ENCODE data around the gene CST9.

DNA sequence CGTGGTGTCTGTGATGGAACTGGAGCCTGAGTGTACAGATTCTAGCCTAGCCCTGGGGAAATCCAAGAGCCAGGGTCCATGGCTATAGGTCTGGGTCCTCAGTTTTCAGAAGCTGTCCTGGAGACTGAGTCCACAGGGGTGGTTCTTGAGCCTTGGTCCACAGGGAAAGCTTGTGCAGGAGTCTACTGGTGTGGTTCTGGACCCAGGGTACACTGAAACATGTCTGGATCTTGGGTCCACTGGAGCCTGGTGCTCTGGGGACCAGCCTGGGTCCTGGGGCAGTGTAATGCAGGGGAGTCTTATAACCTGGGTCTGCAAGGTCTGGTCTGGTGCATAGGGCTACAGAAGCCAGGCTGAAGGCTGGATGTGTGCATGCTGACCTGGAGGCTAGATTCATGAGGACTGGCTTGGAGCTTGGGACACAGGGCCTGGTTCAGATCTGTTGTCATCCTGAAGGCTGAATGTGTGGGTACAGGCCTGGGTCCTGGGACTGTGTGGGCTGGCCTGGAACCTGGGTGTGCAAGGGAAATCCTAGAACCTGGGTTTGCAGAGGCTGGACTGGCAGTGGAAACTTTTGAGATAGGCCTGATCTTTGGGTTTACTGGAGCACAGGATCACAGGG is 42.9 kb downstream of the CST9 start:
- TF ChIP-seq, protein P1, sequence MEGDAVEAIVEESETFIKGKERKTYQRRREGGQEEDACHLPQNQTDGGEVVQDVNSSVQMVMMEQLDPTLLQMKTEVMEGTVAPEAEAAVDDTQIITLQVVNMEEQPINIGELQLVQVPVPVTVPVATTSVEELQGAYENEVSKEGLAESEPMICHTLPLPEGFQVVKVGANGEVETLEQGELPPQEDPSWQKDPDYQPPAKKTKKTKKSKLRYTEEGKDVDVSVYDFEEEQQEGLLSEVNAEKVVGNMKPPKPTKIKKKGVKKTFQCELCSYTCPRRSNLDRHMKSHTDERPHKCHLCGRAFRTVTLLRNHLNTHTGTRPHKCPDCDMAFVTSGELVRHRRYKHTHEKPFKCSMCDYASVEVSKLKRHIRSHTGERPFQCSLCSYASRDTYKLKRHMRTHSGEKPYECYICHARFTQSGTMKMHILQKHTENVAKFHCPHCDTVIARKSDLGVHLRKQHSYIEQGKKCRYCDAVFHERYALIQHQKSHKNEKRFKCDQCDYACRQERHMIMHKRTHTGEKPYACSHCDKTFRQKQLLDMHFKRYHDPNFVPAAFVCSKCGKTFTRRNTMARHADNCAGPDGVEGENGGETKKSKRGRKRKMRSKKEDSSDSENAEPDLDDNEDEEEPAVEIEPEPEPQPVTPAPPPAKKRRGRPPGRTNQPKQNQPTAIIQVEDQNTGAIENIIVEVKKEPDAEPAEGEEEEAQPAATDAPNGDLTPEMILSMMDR (IDR thresholded peaks at IDR 0.05), result no peak
- TF ChIP-seq POLR2AphosphoS5 (IDR thresholded peaks at IDR 0.05) (no peak), POLR2A (IDR thresholded peaks at IDR 0.05) (no peak)
